Ishikawa (cell line): ENCODE results near the gene BANF2.

Experiments
- CEBPB ChIP-seq: IDR thresholded peaks from 2 replicates; pipeline ENCODE4 v1.6.1; 2012
- EGR1 ChIP-seq: IDR thresholded peaks from 2 replicates; pipeline ENCODE4 v1.6.1; 2012
- EP300 ChIP-seq: IDR thresholded peaks from 2 replicates; pipeline ENCODE4 v1.6.1; 2012; ENCODE audit warnings: borderline replicate concordance
- NFIC ChIP-seq: IDR thresholded peaks from 2 replicates; pipeline ENCODE4 v1.6.1; 2012
- TAF1 ChIP-seq: IDR thresholded peaks from 2 replicates; pipeline ENCODE4 v1.6.1; 2012; ENCODE audit warnings: low read depth, mild to moderate bottlenecking
- YY1 ChIP-seq: IDR thresholded peaks from 2 replicates; pipeline ENCODE4 v1.6.1; 2012; ENCODE audit warnings: low read depth

- TF ChIP-seq TAF1 (peak; percentile 90), EGR1 (no peak), EP300 (no peak), YY1 (peak; percentile 12; the same call in 1 of the 2 replicates), NFIC (no peak), CEBPB (peak; percentile 94)
Observed at GRCh38 chr20:17682103-17682888, 17.5 kb upstream of the BANF2 start, which contains the start of gene RRBP1.
